HEK293T (cell line): ENCODE measurements around the gene ENG.

Experiments
- ARNT ChIP-seq: fragments of 450-650 bp; IDR thresholded peaks from 2 replicates; pipeline ENCODE4 v1.6.1; 2017; ENCODE audit warnings: mild to moderate bottlenecking
- ELF4 ChIP-seq: fragments of 450-650 bp; IDR thresholded peaks from 2 replicates; pipeline ENCODE4 v1.6.1; 2017; ENCODE audit warnings: antibody characterized with exemption
- HDGF ChIP-seq: fragments of 450-650 bp; IDR thresholded peaks from 2 replicates; pipeline ENCODE4 v1.6.1; 2017; ENCODE audit warnings: antibody characterized with exemption, borderline replicate concordance
- LEF1 ChIP-seq: fragments of 450-650 bp; IDR thresholded peaks from 2 replicates; pipeline ENCODE4 v1.6.1; 2017; ENCODE audit warnings: mild to moderate bottlenecking, borderline replicate concordance
- SP1 ChIP-seq: fragments of 450-650 bp; IDR thresholded peaks from 2 replicates; pipeline ENCODE4 v1.6.1; 2017
- SUZ12 ChIP-seq: fragments of 450-650 bp; IDR thresholded peaks from 2 replicates; pipeline ENCODE4 v1.6.1; 2016; ENCODE audit warnings: mild to moderate bottlenecking
- TARDBP ChIP-seq: fragments of 450-650 bp; IDR thresholded peaks from 2 replicates; pipeline ENCODE4 v1.6.1; 2016
- TF ChIP-seq, protein P1 (sequence below): fragments of 450-650 bp; IDR thresholded peaks from 2 replicates; pipeline ENCODE4 v1.6.1; 2016

DNA sequence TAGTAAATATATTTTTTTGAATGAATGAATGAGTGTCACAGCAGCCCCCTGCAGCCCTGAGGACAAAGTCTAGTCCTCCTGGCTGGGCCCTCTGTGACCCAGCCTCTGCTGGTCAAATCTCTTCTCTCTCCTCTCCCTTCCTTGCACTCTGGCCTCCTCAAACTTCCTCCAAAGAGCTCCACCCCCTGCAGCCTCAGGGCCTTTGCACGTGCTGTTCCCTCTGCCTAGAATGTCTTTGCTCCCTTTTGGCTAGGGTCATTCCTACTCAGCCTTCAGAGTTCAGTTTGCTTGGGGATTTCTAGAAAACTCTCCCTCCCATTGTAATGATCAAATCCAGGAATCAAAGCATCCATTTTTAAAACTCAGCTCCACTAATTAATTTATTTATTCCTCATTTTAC lies 89.0 kb downstream of the ENG start:
- TF ChIP-seq SP1 = no peak
- TF ChIP-seq, protein P1, sequence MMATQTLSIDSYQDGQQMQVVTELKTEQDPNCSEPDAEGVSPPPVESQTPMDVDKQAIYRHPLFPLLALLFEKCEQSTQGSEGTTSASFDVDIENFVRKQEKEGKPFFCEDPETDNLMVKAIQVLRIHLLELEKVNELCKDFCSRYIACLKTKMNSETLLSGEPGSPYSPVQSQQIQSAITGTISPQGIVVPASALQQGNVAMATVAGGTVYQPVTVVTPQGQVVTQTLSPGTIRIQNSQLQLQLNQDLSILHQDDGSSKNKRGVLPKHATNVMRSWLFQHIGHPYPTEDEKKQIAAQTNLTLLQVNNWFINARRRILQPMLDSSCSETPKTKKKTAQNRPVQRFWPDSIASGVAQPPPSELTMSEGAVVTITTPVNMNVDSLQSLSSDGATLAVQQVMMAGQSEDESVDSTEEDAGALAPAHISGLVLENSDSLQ = no peak
- TF ChIP-seq LEF1 = no peak
- no peak for TF ChIP-seq SUZ12
- TF ChIP-seq ARNT = no peak
- no peak for TF ChIP-seq TARDBP
- TF ChIP-seq ELF4 = no peak
- TF ChIP-seq HDGF = no peak
